GM13977 (cell line): ENCODE measurements around the gene KCP.

Experiments
- DNase-seq: peaks from one replicate; pipeline ENCODE4 v3.0.0; 2012; ENCODE audit warnings: low spot score
- CTCF ChIP-seq: IDR thresholded peaks from 2 replicates; pipeline ENCODE4 v1.5.1; 2012; ENCODE audit warnings: mild to moderate bottlenecking, control low read depth; ENCODE audit not compliant: insufficient read depth; ENCODE audit errors: extremely low read depth, missing control alignments
- in situ Hi-C: fragments of 300-500 bp; cut with MboI; formaldehyde crosslinking; loops from one replicate; pipeline ENCODE4 v1.12.0; 2022; ENCODE audit warnings: low sequenced_read_pairs, low pct_unique_long_range_greater_than_20kb, mixed read lengths, inconsistent platforms; ENCODE audit not compliant: unreplicated experiment

Gene KCP

GRCh38 chr7:128831178-128831993 is 79.1 kb downstream of the KCP start:
- peak; percentile 67 for DNase-seq
- TF ChIP-seq CTCF, result no peak
- in situ Hi-C loops, result no loop called here

GRCh38 chr7:128830231-128831177 is 80.0 kb downstream of the KCP start, which contains the start of gene FLNC:
FLNC (plus strand) TSS chr7:128830406; CDS start chr7:128830638, 232 bp downstream.
- no peak for TF ChIP-seq CTCF
- DNase-seq, result peak; percentile 49
- in situ Hi-C loops, result no loop called here

- DNase-seq, result no peak
- in situ Hi-C loops, result no loop called here
- TF ChIP-seq CTCF, result no peak
Observed at GRCh38 chr7:128829391-128830166, 80.9 kb downstream of the KCP start.

- no peak for DNase-seq
- TF ChIP-seq CTCF, result no peak
- in situ Hi-C loops, result no loop called here
Observed at GRCh38 chr7:128827971-128828711, 82.4 kb downstream of the KCP start.

GRCh38 chr7:128827248-128827958 is 83.1 kb downstream of the KCP start:
- TF ChIP-seq CTCF, result no peak
- in situ Hi-C loops, result no loop called here
- DNase-seq, result no peak
